ENCODE measurements around the gene ARHGAP32. TPM values are rescaled to one million over a fixed set of nuclear protein-coding genes. Genes with fewer than 3 reads are reported as not detected.

The ARHGAP32 gene
- total and polyA plus RNA-seq, 2 experiments from 2014 or later: 9.9 to 17.3 TPM

GRCh38 chr11:129075757-129076156 lies 116.4 kb downstream of the ARHGAP32 start:
- peaks cover 10% of the 10 kb centered on the region for H3K79me2 ChIP-seq
- no peak overlapping the region for H2AFZ ChIP-seq
- no peaks in the 10 kb centered on the region for H3K9me2 ChIP-seq (replicated peaks; ENCODE audit: insufficient read depth)
- WGBS (ENCODE audit: low lambda C conversion rate, missing lambda C conversion rate): 78% methylated on average over 7 of the region's 7 CpGs
- H3K27me3 ChIP-seq: no peaks in the 10 kb centered on the region
- DNase-seq (ENCODE audit: low spot score): no peak
- no peaks in the 10 kb centered on the region for H3K36me3 ChIP-seq (replicated peaks; ENCODE audit: insufficient read depth, low read depth)
- no peaks in the 10 kb centered on the region for H3K9me3 ChIP-seq (ENCODE audit: low read depth)
- no peaks in the 10 kb centered on the region for H3K4me1 ChIP-seq (ENCODE audit: insufficient read depth)
- no peak overlapping the region for H3K27ac ChIP-seq
- H3K4me2 ChIP-seq: no peak overlapping the region
- no peak overlapping the region for H3K4me3 ChIP-seq
- TF ChIP-seq CTCF (IDR thresholded peaks at IDR 0.05; ENCODE audit: poor library complexity) (no peak), EZH2 (IDR thresholded peaks at IDR 0.05; ENCODE audit: borderline replicate concordance) (no peak), EZH2phosphoT487 (IDR thresholded peaks at IDR 0.05; ENCODE audit: low read depth, severe bottlenecking, unreplicated experiment) (no peak)
- no peaks in the 10 kb centered on the region for H4K20me1 ChIP-seq (ENCODE audit: insufficient read depth, poor library complexity, severe bottlenecking)

DNA sequence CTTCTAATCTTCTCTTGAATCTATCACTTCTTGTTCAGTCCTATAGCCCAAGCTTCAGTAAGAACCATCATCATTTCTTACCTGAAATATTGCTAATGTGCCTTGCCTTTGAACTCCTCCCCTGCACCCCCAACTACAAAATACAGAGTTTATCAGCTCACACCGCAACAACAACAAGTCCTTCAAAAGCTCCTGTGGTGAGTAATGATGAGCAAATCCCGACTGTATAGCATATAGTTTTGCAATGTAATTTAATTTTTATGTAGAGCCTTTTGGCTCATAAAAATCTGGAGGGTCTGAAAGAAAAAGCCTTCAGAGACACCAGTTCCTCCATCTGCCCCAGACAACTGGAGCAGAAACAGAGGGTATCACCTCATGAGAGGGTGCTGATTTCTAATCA lies 124.7 kb downstream of the ARHGAP32 start:
- H3K9me3 ChIP-seq (ENCODE audit: low read depth): no peaks in the 10 kb centered on the region
- no peak for DNase-seq (ENCODE audit: low spot score)
- no peaks in the 10 kb centered on the region for H4K20me1 ChIP-seq (ENCODE audit: insufficient read depth, poor library complexity, severe bottlenecking)
- H3K4me3 ChIP-seq: no peak overlapping the region
- no peaks in the 10 kb centered on the region for H3K4me1 ChIP-seq (ENCODE audit: insufficient read depth)
- H3K36me3 ChIP-seq (replicated peaks; ENCODE audit: insufficient read depth, low read depth): no peaks in the 10 kb centered on the region
- no peak overlapping the region for H2AFZ ChIP-seq
- no peaks in the 10 kb centered on the region for H3K79me2 ChIP-seq
- no peak overlapping the region for H3K27ac ChIP-seq
- no peak overlapping the region for H3K4me2 ChIP-seq
- H3K9me2 ChIP-seq (replicated peaks; ENCODE audit: insufficient read depth): no peaks in the 10 kb centered on the region
- TF ChIP-seq EZH2 (IDR thresholded peaks at IDR 0.05; ENCODE audit: borderline replicate concordance) (no peak), CTCF (IDR thresholded peaks at IDR 0.05; ENCODE audit: poor library complexity) (no peak), EZH2phosphoT487 (IDR thresholded peaks at IDR 0.05; ENCODE audit: low read depth, severe bottlenecking, unreplicated experiment) (no peak)
- H3K27me3 ChIP-seq: no peaks in the 10 kb centered on the region
- 96% methylated on average over 2 of the region's 2 CpGs for WGBS (ENCODE audit: low lambda C conversion rate, missing lambda C conversion rate)

DNA sequence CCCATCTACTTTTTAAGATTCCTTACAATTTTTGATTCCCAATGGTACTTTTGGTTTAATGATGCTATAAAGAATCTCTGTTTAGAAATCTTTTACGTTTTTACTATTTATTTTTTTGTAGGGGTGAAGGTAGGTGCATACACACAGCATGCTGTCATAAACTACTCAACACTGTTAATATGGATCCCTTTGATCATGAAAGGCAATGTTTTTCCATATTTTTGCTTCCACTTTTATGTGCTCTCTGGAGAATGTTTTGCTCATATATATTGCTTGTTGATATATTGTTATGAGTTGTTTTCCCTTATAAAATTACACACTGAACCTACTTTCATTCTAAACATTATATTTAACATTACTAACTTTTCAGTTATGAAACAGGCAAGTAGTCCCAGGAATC lies 125.9 kb downstream of the ARHGAP32 start:
- no peak overlapping the region for H2AFZ ChIP-seq
- no peaks in the 10 kb centered on the region for H3K4me1 ChIP-seq (ENCODE audit: insufficient read depth)
- H3K27me3 ChIP-seq: no peaks in the 10 kb centered on the region
- H3K4me2 ChIP-seq: no peak overlapping the region
- TF ChIP-seq CTCF (IDR thresholded peaks at IDR 0.05; ENCODE audit: poor library complexity) (no peak), EZH2 (IDR thresholded peaks at IDR 0.05; ENCODE audit: borderline replicate concordance) (no peak), EZH2phosphoT487 (IDR thresholded peaks at IDR 0.05; ENCODE audit: low read depth, severe bottlenecking, unreplicated experiment) (no peak)
- H4K20me1 ChIP-seq (ENCODE audit: insufficient read depth, poor library complexity, severe bottlenecking): no peaks in the 10 kb centered on the region
- DNase-seq (ENCODE audit: low spot score): no peak
- H3K4me3 ChIP-seq: no peak overlapping the region
- no peak overlapping the region for H3K27ac ChIP-seq
- WGBS (ENCODE audit: low lambda C conversion rate, missing lambda C conversion rate): 66% methylated on average over 1 of the region's 1 CpG
- H3K9me2 ChIP-seq (replicated peaks; ENCODE audit: insufficient read depth): no peaks in the 10 kb centered on the region
- H3K36me3 ChIP-seq (replicated peaks; ENCODE audit: insufficient read depth, low read depth): no peaks in the 10 kb centered on the region
- no peaks in the 10 kb centered on the region for H3K9me3 ChIP-seq (ENCODE audit: low read depth)
- H3K79me2 ChIP-seq: no peaks in the 10 kb centered on the region

DNA sequence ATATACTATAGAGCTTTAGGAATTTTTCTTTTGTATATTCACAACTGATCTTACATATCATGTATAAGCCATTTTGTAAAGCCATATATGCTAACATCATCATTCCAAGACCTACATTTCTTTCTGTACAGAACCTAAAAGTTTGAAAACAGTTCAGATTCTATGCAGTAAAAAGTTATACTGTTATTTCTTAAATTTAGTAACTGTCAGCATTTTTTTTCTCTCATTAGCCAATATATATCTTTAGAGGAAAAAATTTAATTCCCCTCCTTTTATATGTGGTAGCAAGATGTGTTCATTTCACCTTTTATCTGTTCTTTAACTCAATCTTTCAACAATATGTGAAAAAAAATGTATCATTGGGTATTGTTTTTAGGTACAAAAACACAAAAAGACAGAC lies 129.0 kb downstream of the ARHGAP32 start:
- Histone ChIP-seq H3K4me1 (ENCODE audit: insufficient read depth) (no peaks in the 10 kb centered on the region), H3K27me3 (no peaks in the 10 kb centered on the region), H3K36me3 (replicated peaks; ENCODE audit: insufficient read depth, low read depth) (no peaks in the 10 kb centered on the region), H3K27ac (no peak overlapping the region), H4K20me1 (ENCODE audit: insufficient read depth, poor library complexity, severe bottlenecking) (no peaks in the 10 kb centered on the region), H3K9me3 (ENCODE audit: low read depth) (no peaks in the 10 kb centered on the region), H3K79me2 (no peaks in the 10 kb centered on the region), H2AFZ (no peak overlapping the region), H3K4me3 (no peak overlapping the region), H3K9me2 (replicated peaks; ENCODE audit: insufficient read depth) (no peaks in the 10 kb centered on the region), H3K4me2 (no peak overlapping the region)
- no peak for TF ChIP-seq EZH2phosphoT487 (IDR thresholded peaks at IDR 0.05; ENCODE audit: low read depth, severe bottlenecking, unreplicated experiment)
- no peak for TF ChIP-seq EZH2 (IDR thresholded peaks at IDR 0.05; ENCODE audit: borderline replicate concordance)
- no peak for TF ChIP-seq CTCF (IDR thresholded peaks at IDR 0.05; ENCODE audit: poor library complexity)
- no peak for DNase-seq (ENCODE audit: low spot score)

Measured in hepatocyte (in vitro differentiated cells).